ENCODE results near the gene LDLRAP1.

The LDLRAP1 gene

GRCh38 chr1:25575191-25575590 lies 31.8 kb downstream of the LDLRAP1 start:
- Histone ChIP-seq H4K20me1 (ENCODE audit: control insufficient read depth, insufficient read depth, low read depth, low read length) (no peaks in the 10 kb centered on the region), H3K27me3 (ENCODE audit: control insufficient read depth, low read length) (no peaks in the 10 kb centered on the region), H3F3A (ENCODE audit: control insufficient read depth, insufficient read depth) (no peaks in the 10 kb centered on the region), H3K36me3 (ENCODE audit: control insufficient read depth, low read length) (no peaks in the 10 kb centered on the region), H3K4me3 (ENCODE audit: low read length) (no peak overlapping the region), H3K79me2 (ENCODE audit: control insufficient read depth, low read length) (no peaks in the 10 kb centered on the region), H3K4me2 (ENCODE audit: low read length) (no peak overlapping the region), H3K27ac (ENCODE audit: low read depth, low read length) (no peak overlapping the region), H3K9me2 (replicated peaks; ENCODE audit: control insufficient read depth, low read length) (no peaks in the 10 kb centered on the region), H3K9me3 (ENCODE audit: control insufficient read depth, insufficient read depth, low read length) (no peaks in the 10 kb centered on the region), H3K4me1 (ENCODE audit: control insufficient read depth, low read length) (no peaks in the 10 kb centered on the region)
- TF ChIP-seq EZH2phosphoT487 (IDR thresholded peaks at IDR 0.05; ENCODE audit: borderline replicate concordance, low read length) (no peak), CTCF (IDR thresholded peaks at IDR 0.05; ENCODE audit: low read depth, low read length, poor library complexity, severe bottlenecking) (no peak)

DNA sequence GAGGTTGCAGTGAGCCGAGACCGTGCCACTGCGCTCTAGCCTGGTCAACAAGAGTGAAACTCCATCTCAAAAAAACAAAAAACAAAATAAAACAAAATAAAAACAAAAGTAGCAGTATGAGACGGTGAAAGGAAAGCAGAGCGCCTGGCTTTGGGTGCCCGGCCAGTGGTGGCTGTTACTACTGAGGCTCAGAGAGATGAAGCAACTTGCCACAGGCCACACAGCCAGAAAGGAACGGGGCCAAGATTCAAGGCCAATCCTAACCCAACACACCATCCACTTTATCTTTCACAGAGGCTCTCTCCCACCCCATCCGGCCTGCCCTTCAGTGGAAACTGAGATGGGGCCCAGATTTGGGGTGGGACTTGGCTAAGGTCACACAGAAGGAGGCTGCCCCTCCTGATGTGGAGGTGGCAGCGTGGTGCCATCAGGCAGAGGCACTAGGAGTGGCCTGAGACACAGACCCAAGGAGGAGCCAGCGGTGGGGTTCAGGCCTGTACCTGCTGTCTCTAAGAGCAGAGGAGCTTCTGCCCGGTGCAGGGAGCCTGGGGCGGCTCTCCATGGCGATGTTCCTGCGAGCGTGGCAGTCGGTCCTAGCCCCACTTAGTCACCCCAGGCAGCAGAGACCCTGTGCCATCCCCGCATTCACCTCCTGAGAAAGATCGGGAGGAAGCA lies 33.2 kb downstream of the LDLRAP1 start:
- Histone ChIP-seq H3K9me2 (replicated peaks; ENCODE audit: control insufficient read depth, low read length) (no peaks in the 10 kb centered on the region), H4K20me1 (ENCODE audit: control insufficient read depth, insufficient read depth, low read depth, low read length) (no peaks in the 10 kb centered on the region), H3K4me1 (ENCODE audit: control insufficient read depth, low read length) (peaks cover 9% of the 10 kb centered on the region), H3K27ac (ENCODE audit: low read depth, low read length) (no peak overlapping the region), H3K36me3 (ENCODE audit: control insufficient read depth, low read length) (no peaks in the 10 kb centered on the region), H3K79me2 (ENCODE audit: control insufficient read depth, low read length) (no peaks in the 10 kb centered on the region), H3K4me2 (ENCODE audit: low read length) (no peak overlapping the region), H3K9me3 (ENCODE audit: control insufficient read depth, insufficient read depth, low read length) (no peaks in the 10 kb centered on the region), H3K27me3 (ENCODE audit: control insufficient read depth, low read length) (no peaks in the 10 kb centered on the region), H3F3A (ENCODE audit: control insufficient read depth, insufficient read depth) (no peaks in the 10 kb centered on the region), H3K4me3 (ENCODE audit: low read length) (no peak overlapping the region)
- TF ChIP-seq EZH2phosphoT487 (IDR thresholded peaks at IDR 0.05; ENCODE audit: borderline replicate concordance, low read length) (no peak), CTCF (IDR thresholded peaks at IDR 0.05; ENCODE audit: low read depth, low read length, poor library complexity, severe bottlenecking) (no peak)

GRCh38 chr1:25577134-25577920 lies 33.9 kb downstream of the LDLRAP1 start:
- Histone ChIP-seq H3K27ac (ENCODE audit: low read depth, low read length) (no peak overlapping the region), H3F3A (ENCODE audit: control insufficient read depth, insufficient read depth) (no peaks in the 10 kb centered on the region), H3K27me3 (ENCODE audit: control insufficient read depth, low read length) (no peaks in the 10 kb centered on the region), H4K20me1 (ENCODE audit: control insufficient read depth, insufficient read depth, low read depth, low read length) (no peaks in the 10 kb centered on the region), H3K4me1 (ENCODE audit: control insufficient read depth, low read length) (peaks cover 9% of the 10 kb centered on the region), H3K4me2 (ENCODE audit: low read length) (no peak overlapping the region), H3K4me3 (ENCODE audit: low read length) (no peak overlapping the region), H3K9me2 (replicated peaks; ENCODE audit: control insufficient read depth, low read length) (no peaks in the 10 kb centered on the region), H3K9me3 (ENCODE audit: control insufficient read depth, insufficient read depth, low read length) (no peaks in the 10 kb centered on the region), H3K79me2 (ENCODE audit: control insufficient read depth, low read length) (no peaks in the 10 kb centered on the region), H3K36me3 (ENCODE audit: control insufficient read depth, low read length) (no peaks in the 10 kb centered on the region)
- no peak for TF ChIP-seq EZH2phosphoT487 (IDR thresholded peaks at IDR 0.05; ENCODE audit: borderline replicate concordance, low read length)
- no peak for TF ChIP-seq CTCF (IDR thresholded peaks at IDR 0.05; ENCODE audit: low read depth, low read length, poor library complexity, severe bottlenecking)

Data from DOHH2 (cell line).